Measurements from ENCODE around the gene DCTN2.
A peak's percentile ranks its signal among the peaks of the same experiment; 100 is the strongest.

Gene DCTN2

DNA sequence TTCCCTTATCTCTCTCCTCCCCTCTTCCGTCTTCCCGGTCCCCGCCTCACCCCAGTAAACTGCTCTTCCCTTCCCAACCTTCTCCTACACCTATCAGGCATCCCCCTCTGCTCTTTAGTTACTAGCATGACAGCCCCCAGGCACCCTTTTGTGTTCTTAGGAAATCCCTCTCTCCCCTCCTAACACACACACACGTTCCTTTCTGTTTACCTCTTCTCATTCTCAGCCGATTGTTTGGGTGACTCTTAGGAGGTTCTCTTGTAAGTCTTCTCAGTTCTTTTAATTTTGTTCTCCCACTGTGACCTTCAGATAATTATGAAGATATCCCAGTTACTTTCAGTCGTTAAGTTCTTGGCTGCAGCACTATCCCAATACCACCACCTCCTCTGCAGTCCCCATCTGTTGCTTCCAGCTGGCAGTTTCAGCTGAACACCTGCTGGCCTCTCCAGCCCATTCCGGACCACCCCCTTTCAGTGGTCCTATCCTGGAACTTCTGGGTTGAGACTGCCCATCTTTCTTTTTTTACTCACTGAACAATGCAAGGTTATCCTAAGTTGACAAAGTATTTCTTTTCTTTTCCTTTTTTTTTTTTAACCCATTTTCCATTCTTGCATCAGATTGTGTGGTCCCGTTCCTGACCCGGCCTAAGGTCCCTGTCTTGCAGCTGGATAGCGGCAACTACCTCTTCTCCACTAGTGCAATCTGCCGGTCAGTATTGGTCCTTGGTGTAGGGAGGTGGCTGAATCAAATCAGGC lies 58.4 kb downstream of the DCTN2 start:
- DNase-seq (ENCODE audit: low read depth): peak; percentile 45

GRCh38 chr12:57487597-57488401 lies 59.2 kb downstream of the DCTN2 start, which contains the start of gene MARS1:
Gene MARS1, plus strand, starts transcription at chr12:57488068. Its CDS starts 23 bp downstream, at chr12:57488091.
- DNase-seq (ENCODE audit: low read depth): peak; percentile 96

DNA sequence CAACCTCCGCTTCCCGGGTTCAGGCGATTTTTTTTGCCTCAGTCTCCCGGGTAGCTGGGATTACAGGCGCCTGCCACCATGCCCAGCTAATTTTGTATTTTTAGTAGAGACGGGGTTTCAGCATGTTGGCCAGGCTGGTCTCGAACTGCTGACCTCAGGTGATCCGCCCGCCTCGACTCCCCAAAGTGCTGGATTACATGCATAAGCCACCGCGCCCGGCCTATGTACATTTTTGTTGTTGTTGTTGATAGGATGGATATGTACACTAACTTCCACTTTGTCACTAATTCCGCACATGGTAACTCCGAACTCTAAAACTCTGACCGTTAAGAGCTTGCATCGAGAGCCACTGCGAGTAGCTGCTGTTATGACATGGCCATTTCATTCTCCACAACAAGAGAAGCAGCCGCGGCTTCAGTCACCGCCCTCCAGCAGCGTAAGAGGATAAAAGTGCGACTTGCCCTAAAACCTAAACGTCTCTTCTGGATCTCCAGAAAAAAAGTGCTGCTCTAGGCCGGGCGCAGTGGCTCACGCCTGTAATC lies 59.9 kb downstream of the DCTN2 start:
- DNase-seq (ENCODE audit: low read depth): no peak

DNA sequence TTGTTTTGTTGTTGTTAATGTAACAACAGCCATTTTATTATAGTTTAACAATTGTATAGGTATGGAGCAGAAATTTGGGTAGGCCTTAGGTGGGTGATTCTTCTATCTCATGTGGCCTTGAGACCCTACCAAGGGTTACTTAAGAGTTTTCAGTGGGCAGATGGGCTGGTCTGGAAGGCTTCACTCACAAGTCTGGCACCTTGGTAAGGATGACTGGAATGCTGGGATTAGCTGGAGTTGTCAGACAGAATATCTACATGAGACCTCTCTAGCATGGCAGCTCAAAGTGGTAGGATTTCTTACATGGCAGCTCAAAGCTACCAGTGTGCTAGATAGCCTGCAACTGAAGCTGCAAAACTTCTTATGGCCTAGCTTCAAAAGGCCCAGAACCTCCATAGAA lies 61.3 kb downstream of the DCTN2 start:
- no peak for DNase-seq (ENCODE audit: low read depth)

- DNase-seq (ENCODE audit: low read depth): peak; percentile 82
These were observed 63.5 kb downstream of the DCTN2 start for GRCh38 chr12:57483466-57483865.

- DNase-seq (ENCODE audit: low read depth): no peak
These were observed 65.3 kb downstream of the DCTN2 start for GRCh38 chr12:57481671-57482070.
